GM19099 (cell line): ENCODE data around the gene NBAS.

ENCODE experiments used
- POLR2A ChIP-seq: IDR thresholded peaks from 3 replicates; pipeline ENCODE4 v1.6.1; 2011; ENCODE audit warnings: low read depth; ENCODE audit not compliant: insufficient read length; ENCODE audit errors: extremely low read depth

Gene NBAS

GRCh38 chr2:15352363-15352762, 208.8 kb downstream of the NBAS start:
- no peak for TF ChIP-seq POLR2A

GRCh38 chr2:15348636-15349035, 212.5 kb downstream of the NBAS start:
- no peak for TF ChIP-seq POLR2A

- TF ChIP-seq POLR2A = no peak
These were observed 213.1 kb downstream of the NBAS start for GRCh38 chr2:15348045-15348444.

GRCh38 chr2:15346624-15347023, 214.5 kb downstream of the NBAS start:
- TF ChIP-seq POLR2A = no peak

- no peak for TF ChIP-seq POLR2A
These were observed 223.0 kb downstream of the NBAS start for GRCh38 chr2:15337996-15338666.

- TF ChIP-seq POLR2A = no peak
These were observed 226.3 kb downstream of the NBAS start for GRCh38 chr2:15334644-15335326.

GRCh38 chr2:15331787-15332186, 229.3 kb downstream of the NBAS start:
- no peak for TF ChIP-seq POLR2A

GRCh38 chr2:15325296-15325695, 235.8 kb downstream of the NBAS start:
- TF ChIP-seq POLR2A = no peak

- no peak for TF ChIP-seq POLR2A
These were observed 237.9 kb downstream of the NBAS start for GRCh38 chr2:15323227-15323626.

- TF ChIP-seq POLR2A = no peak
These were observed 244.7 kb downstream of the NBAS start for GRCh38 chr2:15316370-15316814.

- TF ChIP-seq POLR2A = no peak
These were observed 245.7 kb downstream of the NBAS start for GRCh38 chr2:15315411-15315810.

GRCh38 chr2:15313657-15314056, 247.5 kb downstream of the NBAS start:
- TF ChIP-seq POLR2A = no peak

- no peak for TF ChIP-seq POLR2A
These were observed 249.2 kb downstream of the NBAS start for GRCh38 chr2:15311926-15312325.

- no peak for TF ChIP-seq POLR2A
These were observed 249.8 kb downstream of the NBAS start for GRCh38 chr2:15311201-15311907.

GRCh38 chr2:15307526-15307925, 253.6 kb downstream of the NBAS start:
- TF ChIP-seq POLR2A = no peak

GRCh38 chr2:15306706-15307105, 254.4 kb downstream of the NBAS start:
- TF ChIP-seq POLR2A = no peak
